Pancreas (tissue), 10 donors: ENCODE results near the gene XRCC1. TPM values are rescaled to one million over a fixed set of nuclear protein-coding genes. Genes with fewer than 3 reads are reported as not detected.

Experiments
- ATAC-seq, 4 donors: fragments of 200-7000 bp; cut with Tn5 transposase; one replicate each; pipeline versions ENCODE4 v1.8.0 to v1.9.1; 2020; ENCODE audit warnings: mild to moderate bottlenecking in 4 of 4, moderate library complexity in 4 of 4
- DNase-seq, 6 donors: peaks; one replicate each; pipeline ENCODE4 v3.0.0-alpha.2; 2020
- FAIRE-seq: peaks from 2 replicates; lab custom pipeline; 2012; peaks lifted over from hg19 to GRCh38; lab: Jason Lieb, UNC
- H3K27ac ChIP-seq, 4 donors: fragments of 200-600 bp; sonication (generic); 1 replicate in 3 of 4; 2 replicates in 1 of 4; pipeline versions ENCODE4 v1.5.0 to v1.8.0; 2020
- H3K27me3 ChIP-seq, 4 donors: fragments of 200-600 bp; one replicate each; pipeline ENCODE4 v1.8.0; 2021
- H3K36me3 ChIP-seq, 3 donors: fragments of 200-600 bp; sonication (generic) in 1 of 3; one replicate each; pipeline versions ENCODE4 v1.5.0 to v1.8.0; 2020 to 2021
- H3K4me1 ChIP-seq, 3 donors: fragments of 200-600 bp; one replicate each; pipeline ENCODE4 v1.8.0; 2021
- H3K4me3 ChIP-seq, 4 donors: fragments of 200-600 bp; sonication (generic) in 2 of 4; one replicate each; pipeline versions ENCODE4 v1.5.0 to v1.8.0; 2020 to 2021
- H3K9me3 ChIP-seq, 4 donors: fragments of 200-600 bp; one replicate each; pipeline ENCODE4 v1.8.0; 2021
- CTCF ChIP-seq, 4 donors: fragments of 200-600 bp; sonication (generic) in 3 of 4; IDR thresholded peaks; one replicate each; pipeline versions ENCODE4 v1.5.0 to v1.8.0; 2021; ENCODE audit warnings: antibody characterized with exemption in 4 of 4
- WGBS, 2 donors: extraction: QIAGEN DNeasy Blood & Tissue Kit; methylation state at CpG; one replicate each; pipeline ENCODE4 v1.1.7; 2013; 5-methylcytosine and 5-hydroxymethylcytosine counted together
- intact Hi-C, 3 donors: fragments of 100-400 bp; cut with DNase I; formaldehyde crosslinking; loops; one replicate each; pipeline versions ENCODE4 v1.11.1 to v1.14.2; 2022
- polyA plus RNA-seq, 2 donors: library from polyadenylated mRNA; stranded (reverse); fragments of 200-250 nt; gene quantifications; one replicate each; pipeline ENCODE4 v1.2.3, GENCODE V29; 2013
- total RNA-seq, 6 donors: library from RNA; stranded (reverse); fragmentation: NEBNext Ultra II Directional in 4 of 6; extraction: Animal tissue kit (Norgen Biotek cat#: 25700) in 4 of 6; gene quantifications; one replicate each; pipeline versions ENCODE4 v1.2.1 to v1.2.4, GENCODE V29; 2021 to 2023
- donor health status: healthy with polysubstance abuse.
- donor health status: DM: no; HTN: no; CAD: no; lungs with moderate emphysema.
- donor health status: DM: no; HTN: no; CAD: no.
- donor health status: control.
- donor health status: control.
- donor health status: Bipolar disorder and iron deficiency.
- donor health status: DM: yes; HTN: yes; CAD: no.
- donor health status: DM: no; HTN: no; CAD: no.
- donor health status: DM: no; HTN: no; CAD: no.
- donor health status: DM: yes; HTN: yes; CAD: no.

XRCC1 gene
- total and polyA plus RNA-seq, 8 donors, result 9.3 to 19.3 (median 12.8) TPM

DNA sequence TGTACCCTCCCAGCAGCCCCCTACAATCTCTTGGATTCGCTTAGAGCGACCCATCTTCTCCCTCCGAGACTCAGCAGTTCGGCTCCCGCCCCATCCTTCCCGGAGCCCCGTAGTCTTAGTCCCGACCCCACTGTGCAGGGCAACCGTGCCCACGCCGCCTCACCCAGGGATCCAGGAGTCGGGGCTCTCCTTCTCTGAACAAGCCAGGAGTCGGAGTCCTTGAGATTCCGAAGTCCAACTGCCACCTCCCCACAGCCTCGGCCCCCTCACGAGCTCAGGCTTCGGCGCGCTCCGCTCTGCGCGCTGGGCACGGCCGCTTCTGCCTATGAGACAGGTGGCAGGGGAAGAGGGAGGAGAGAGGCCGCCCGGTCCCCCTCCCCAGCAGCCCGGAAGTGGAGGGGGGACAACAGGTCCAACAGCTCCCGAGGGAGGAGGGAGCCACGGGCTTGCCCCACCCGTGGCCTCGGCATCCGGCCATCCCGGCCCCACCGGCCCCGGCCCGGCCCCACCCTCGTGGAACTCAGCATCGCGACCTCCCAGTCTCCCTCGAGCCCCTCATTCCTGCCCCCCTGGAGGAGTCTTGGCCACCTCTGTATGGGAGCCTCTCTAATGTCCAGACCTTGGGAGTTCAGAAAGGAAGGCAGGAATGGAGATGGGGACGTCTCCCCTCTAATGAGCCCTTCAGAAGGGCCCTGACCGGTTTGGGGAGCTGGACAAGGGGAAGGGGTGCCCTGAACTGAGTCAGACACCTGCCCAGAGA, 70.7 kb downstream of the XRCC1 start, which contains the start of gene PHLDB3:
PHLDB3 (minus strand) TSS at position 321 of the 760 bp plus-strand sequence. CDS start 628 bp downstream, outside the sequence.
- FAIRE-seq, result no peak
- Histone ChIP-seq H3K4me1 (peaks cover 0 to 4% (median 0%) of the 10 kb centered on the region in 3 donors), H3K27me3 (no peaks in the 10 kb centered on the region), H3K27ac (peak within 1 kb of the TSS; percentile 56 to 88 (median 74)), H3K9me3 (no peaks in the 10 kb centered on the region), H3K36me3 (peaks cover 0 to 2% (median 0%) of the 10 kb centered on the region in 3 donors), H3K4me3 (peak within 1 kb of the TSS; percentile 23 to 79 (median 48))
- DNase-seq, result peak in 5 of 6 donors; percentile 45 to 86 (median 69)
- intact Hi-C loops, result no loop called here
- ATAC-seq, result peak; percentile 51 to 74 (median 66)
- 2 to 3% methylated on average over 30 to 42 of the region's 42 CpGs for WGBS, 2 donors
- TF ChIP-seq CTCF (IDR thresholded peaks at IDR 0.05), result no peak

DNA sequence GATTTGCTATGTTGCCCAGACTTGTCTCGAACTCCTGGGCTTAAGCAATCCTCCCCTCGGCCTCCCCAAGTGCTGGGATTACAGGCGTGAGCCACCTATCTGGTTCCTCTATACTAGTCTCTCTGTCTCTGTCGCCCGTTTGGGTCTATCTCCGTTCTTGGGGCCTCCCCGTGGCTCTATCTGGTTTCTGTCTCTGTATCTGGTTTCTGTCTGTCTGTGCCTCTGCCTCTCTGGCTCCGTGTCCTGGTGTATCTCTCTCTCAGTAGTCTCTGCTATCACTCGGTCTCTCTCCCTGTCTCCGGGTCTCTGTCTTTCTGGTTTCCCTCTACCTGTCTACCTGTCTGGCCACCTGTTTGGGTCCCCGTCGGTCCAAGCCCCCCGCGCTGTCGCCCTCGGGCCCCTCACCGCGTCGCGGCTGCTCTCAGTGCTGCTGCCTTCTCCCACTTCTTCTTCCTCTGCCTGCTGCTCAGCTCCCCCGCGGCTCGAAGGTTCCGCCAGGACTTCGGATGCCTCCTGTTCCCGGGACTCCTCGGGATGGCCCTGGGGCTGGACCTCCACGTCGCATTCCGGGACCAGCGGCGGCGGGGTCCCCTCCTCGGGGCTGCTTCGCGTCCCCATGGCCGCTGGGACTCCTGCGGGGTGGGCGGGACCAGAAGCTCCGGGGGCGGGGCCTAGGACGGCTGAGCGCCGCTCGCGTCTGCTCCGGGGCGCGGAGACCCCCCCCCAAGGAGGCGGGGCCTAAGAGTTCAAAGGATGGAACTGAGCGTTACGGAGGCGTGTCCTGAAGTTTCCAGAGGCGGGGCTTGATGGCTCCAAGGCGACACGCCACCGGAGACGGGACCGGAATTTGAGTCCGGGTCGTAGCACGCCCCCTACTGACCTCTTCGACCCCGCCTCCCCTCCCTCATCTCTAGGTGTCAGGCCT, 71.6 kb downstream of the XRCC1 start:
- DNase-seq (peak; percentile 97 to 100 (median 98)), FAIRE-seq (no peak)

GRCh38 chr19:43502419-43502976, 72.8 kb downstream of the XRCC1 start:
- ATAC-seq (no peak), FAIRE-seq (no peak), DNase-seq (no peak)
- H3K27ac ChIP-seq, result no peak overlapping the region
- no peaks in the 10 kb centered on the region for H3K36me3 ChIP-seq
- no peaks in the 10 kb centered on the region for H3K9me3 ChIP-seq
- TF ChIP-seq CTCF (IDR thresholded peaks at IDR 0.05), result no peak
- intact Hi-C loops, result no loop called here
- H3K27me3 ChIP-seq, result no peaks in the 10 kb centered on the region
- no peak overlapping the region for H3K4me3 ChIP-seq
- 93 to 94% methylated on average over 21 to 23 of the region's 23 CpGs for WGBS, 2 donors
- H3K4me1 ChIP-seq, result peaks cover 0 to 4% (median 0%) of the 10 kb centered on the region in 3 donors

More for the DNA sequence above, 71.6 kb downstream of the XRCC1 start:
- 1% methylated on average over 59 to 64 of the region's 64 CpGs for WGBS, 2 donors
- peak overlapping the region; percentile 56 to 88 (median 74) for H3K27ac ChIP-seq
- peak; percentile 97 to 99 (median 98) for ATAC-seq
- intact Hi-C loops, result no loop called here
- peaks cover 0 to 4% (median 0%) of the 10 kb centered on the region in 3 donors for H3K4me1 ChIP-seq
- no peaks in the 10 kb centered on the region for H3K9me3 ChIP-seq
- H3K27me3 ChIP-seq, result no peaks in the 10 kb centered on the region
- no peak for TF ChIP-seq CTCF (IDR thresholded peaks at IDR 0.05)
- H3K4me3 ChIP-seq, result peak overlapping the region; percentile 23 to 79 (median 48)
- peaks cover 0 to 2% (median 0%) of the 10 kb centered on the region in 3 donors for H3K36me3 ChIP-seq

DNA sequence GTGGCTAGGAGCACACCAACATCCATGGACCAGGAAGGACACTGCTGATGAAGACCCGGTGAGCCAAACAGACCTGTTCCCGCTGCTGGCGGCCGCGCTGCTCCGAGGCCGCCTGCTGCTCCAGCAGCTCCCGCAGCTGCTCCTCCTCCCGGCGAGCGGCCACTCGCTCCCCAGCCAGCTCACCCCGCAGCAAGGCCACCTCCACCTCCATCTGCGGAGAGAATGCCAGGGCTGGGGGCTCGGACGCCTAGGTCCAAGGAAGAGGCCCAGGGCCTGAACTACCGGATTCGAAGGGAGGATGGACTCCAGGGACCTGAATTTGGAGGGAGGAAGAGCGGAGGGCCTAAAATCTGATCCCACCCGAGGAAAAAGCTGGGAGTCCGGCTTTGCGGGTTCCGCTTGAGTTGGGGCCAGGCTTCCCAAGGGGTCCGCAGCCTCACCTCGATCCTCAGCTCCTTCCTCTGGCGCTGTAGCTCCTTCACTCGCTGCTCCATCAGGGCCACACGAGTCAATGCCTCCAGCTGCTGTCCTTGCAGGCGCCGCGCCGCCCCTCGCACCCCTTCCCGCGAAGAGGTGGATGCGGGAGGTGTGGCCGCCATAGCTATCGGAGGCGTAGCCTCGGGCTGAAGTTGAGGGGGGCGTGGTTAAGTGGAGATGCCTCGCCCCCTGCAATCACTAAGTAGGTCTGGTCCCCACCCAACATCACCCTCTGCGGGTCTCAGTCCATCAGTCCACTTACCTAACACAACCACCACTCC, 73.5 kb downstream of the XRCC1 start:
- intact Hi-C loops, result no loop called here
- no peak overlapping the region for H3K27ac ChIP-seq
- H3K27me3 ChIP-seq, result no peaks in the 10 kb centered on the region
- H3K4me3 ChIP-seq, result no peak overlapping the region
- ATAC-seq, result no peak
- TF ChIP-seq CTCF (IDR thresholded peaks at IDR 0.05), result no peak
- H3K4me1 ChIP-seq, result peaks cover 0 to 4% (median 0%) of the 10 kb centered on the region in 3 donors
- no peak for DNase-seq
- peaks cover 0 to 2% (median 0%) of the 10 kb centered on the region in 3 donors for H3K36me3 ChIP-seq
- no peak for FAIRE-seq
- 88 to 90% methylated on average over 43 of the region's 43 CpGs for WGBS, 2 donors
- no peaks in the 10 kb centered on the region for H3K9me3 ChIP-seq
